Activated CD8-positive, alpha-beta T cell treated with anti-CD3 and anti-CD28 coated beads for 36 hours (primary cell): ENCODE measurements around the gene SLC17A3. TPM values are rescaled to one million over a fixed set of nuclear protein-coding genes. Genes with fewer than 3 reads are reported as not detected.

Experiments used
- ATAC-seq: fragments of 200-7000 bp; cut with Tn5 transposase; one replicate; pipeline ENCODE4 v1.10.0; 2021; ENCODE audit warnings: mild to moderate bottlenecking, moderate library complexity
- CTCF ChIA-PET: fragments of 350-600 bp; sonication (Branson Sonifier 250); formaldehyde crosslinking; loops from one replicate; lab custom pipeline; 2021; ENCODE audit warnings: antibody characterized with exemption; lab: Charles Lee
- POLR2A ChIA-PET: fragments of 350-600 bp; sonication (Branson Sonifier 250); formaldehyde crosslinking; loops from one replicate; lab custom pipeline; 2021; ENCODE audit warnings: antibody characterized with exemption; lab: Charles Lee
- DNase-seq: peaks from one replicate; pipeline ENCODE4 v3.0.0-alpha.2; 2020
- H3K27ac Mint-ChIP-seq: one replicate; pipeline ENCODE4 v1.8.0; 2021; ENCODE audit warnings: mild to moderate bottlenecking, mixed read lengths
- H3K27me3 Mint-ChIP-seq: one replicate; pipeline ENCODE4 v1.8.0; 2021; ENCODE audit warnings: mixed read lengths
- H3K36me3 Mint-ChIP-seq: one replicate; pipeline ENCODE4 v1.8.0; 2021; ENCODE audit warnings: low read depth, mixed read lengths
- H3K4me1 Mint-ChIP-seq: one replicate; pipeline ENCODE4 v1.8.0; 2021; ENCODE audit warnings: low read depth, mixed read lengths
- H3K4me3 Mint-ChIP-seq: one replicate; pipeline ENCODE4 v1.8.0; 2021; ENCODE audit warnings: mild to moderate bottlenecking, moderate library complexity, mixed read lengths
- H3K9me3 Mint-ChIP-seq: one replicate; pipeline ENCODE4 v1.8.0; 2021; ENCODE audit warnings: mixed read lengths
- CTCF ChIP-seq: fragments of 200-600 bp; IDR thresholded peaks from one replicate; pipeline ENCODE4 v1.8.0; 2022; ENCODE audit warnings: antibody characterized with exemption, mild to moderate bottlenecking
- intact Hi-C: fragments of 100-400 bp; cut with micrococcal nuclease; formaldehyde crosslinking; loops from one replicate; pipeline ENCODE4 v1.10.0; 2022
- total RNA-seq, 2 experiments: library from RNA; stranded (reverse); gene quantifications; one replicate each; pipeline ENCODE4 v1.2.3, GENCODE V29; 2021

The SLC17A3 gene
- total RNA-seq, 2 experiments from 2014 or later, result not detected

GRCh38 chr6:25801436-25801835, 72.6 kb downstream of the SLC17A3 start:
- H3K4me3 Mint-ChIP-seq, result no peak overlapping the region
- H3K4me1 Mint-ChIP-seq, result no peaks in the 10 kb centered on the region
- H3K36me3 Mint-ChIP-seq, result no peaks in the 10 kb centered on the region
- no peak overlapping the region for H3K27ac Mint-ChIP-seq
- no peaks in the 10 kb centered on the region for H3K9me3 Mint-ChIP-seq
- intact Hi-C loops, result no loop called here
- ATAC-seq, result no peak
- DNase-seq, result no peak
- ChIA-PET POLR2A (interaction anchor here (0.8 kb wide), 1 partner anchor 8 kb away, joined by 3 read pairs; no protein-coding TSS in a partner anchor), CTCF (interaction anchor here (1.0 kb wide), 1 partner anchor 12 kb away, joined by 3 read pairs; no protein-coding TSS in a partner anchor)
- no peak for TF ChIP-seq CTCF
- H3K27me3 Mint-ChIP-seq, result peaks cover 15% of the 10 kb centered on the region

Other genes with a start within 250 kb of the SLC17A3 start
- gene SCGN, start 222.0 kb downstream of the SLC17A3 start, total RNA-seq, result not detected
- gene SLC17A4, start 119.5 kb downstream of the SLC17A3 start, total RNA-seq, result not detected
- gene SLC17A1, start 42.2 kb downstream of the SLC17A3 start, total RNA-seq, result not detected
- not detected for gene SLC17A2, start 56.4 kb upstream of the SLC17A3 start, total RNA-seq
- gene TRIM38, start 88.6 kb upstream of the SLC17A3 start, total RNA-seq, result 1 to 10 TPM; 8.0 to 8.3 TPM
- under 1 TPM; 0.25 to 0.56 TPM for gene HFE, start 213.2 kb upstream of the SLC17A3 start, total RNA-seq